Measurements from ENCODE around the gene ABLIM2.

Gene ABLIM2

GRCh38 chr4:8165374-8165896 is 6.8 kb upstream of the ABLIM2 start:
- ATAC-seq (replicated peaks; ENCODE audit: extremely low read depth, poor library complexity, severe bottlenecking) (no peak), DNase-seq (ENCODE audit: low spot score in 2 of 2) (no peak)
- Mint-ChIP-seq H3K4me1 (no peaks in the 10 kb centered on the region), H3K36me3 (ENCODE audit: insufficient read depth) (peaks cover 2% of the 10 kb centered on the region), H3K27me3 (peaks cover 7% of the 10 kb centered on the region), H3K9me3 (no peaks in the 10 kb centered on the region), H3K4me3 (no peak overlapping the region), H3K27ac (ENCODE audit: low read depth) (no peak overlapping the region)

GRCh38 chr4:8164687-8165086 is 6.1 kb upstream of the ABLIM2 start:
- no peak for ATAC-seq (replicated peaks; ENCODE audit: extremely low read depth, poor library complexity, severe bottlenecking)
- Mint-ChIP-seq H3K27me3 (peaks cover 7% of the 10 kb centered on the region), H3K4me3 (no peak overlapping the region), H3K36me3 (ENCODE audit: insufficient read depth) (peaks cover 2% of the 10 kb centered on the region), H3K9me3 (no peaks in the 10 kb centered on the region), H3K27ac (ENCODE audit: low read depth) (no peak overlapping the region), H3K4me1 (peaks cover 6% of the 10 kb centered on the region)
- no peak for DNase-seq (ENCODE audit: low spot score in 2 of 2)

- Mint-ChIP-seq H3K36me3 (ENCODE audit: insufficient read depth) (peaks cover 2% of the 10 kb centered on the region), H3K27me3 (peaks cover 7% of the 10 kb centered on the region), H3K4me3 (no peak overlapping the region), H3K27ac (ENCODE audit: low read depth) (no peak overlapping the region), H3K9me3 (no peaks in the 10 kb centered on the region), H3K4me1 (peaks cover 11% of the 10 kb centered on the region)
- ATAC-seq (replicated peaks; ENCODE audit: extremely low read depth, poor library complexity, severe bottlenecking) (no peak), DNase-seq (ENCODE audit: low spot score in 2 of 2) (no peak)
Observed at GRCh38 chr4:8164194-8164565, 5.6 kb upstream of the ABLIM2 start.

- Mint-ChIP-seq H3K27me3 (peaks cover 7% of the 10 kb centered on the region), H3K27ac (ENCODE audit: low read depth) (no peak overlapping the region), H3K4me3 (no peak overlapping the region), H3K36me3 (ENCODE audit: insufficient read depth) (peaks cover 6% of the 10 kb centered on the region), H3K9me3 (no peaks in the 10 kb centered on the region), H3K4me1 (peaks cover 17% of the 10 kb centered on the region)
- ATAC-seq (replicated peaks; ENCODE audit: extremely low read depth, poor library complexity, severe bottlenecking) (no peak), DNase-seq (ENCODE audit: low spot score in 2 of 2) (no peak)
Observed at GRCh38 chr4:8163436-8164193, 5.0 kb upstream of the ABLIM2 start.

GRCh38 chr4:8163026-8163425 is 4.4 kb upstream of the ABLIM2 start:
- H3K27ac Mint-ChIP-seq (ENCODE audit: low read depth), result no peak overlapping the region
- no peaks in the 10 kb centered on the region for H3K9me3 Mint-ChIP-seq
- H3K36me3 Mint-ChIP-seq (ENCODE audit: insufficient read depth), result peaks cover 6% of the 10 kb centered on the region
- peaks cover 7% of the 10 kb centered on the region for H3K27me3 Mint-ChIP-seq
- H3K4me3 Mint-ChIP-seq, result no peak overlapping the region
- H3K4me1 Mint-ChIP-seq, result peaks cover 17% of the 10 kb centered on the region
- DNase-seq (ENCODE audit: low spot score in 2 of 2) (no peak), ATAC-seq (replicated peaks; ENCODE audit: extremely low read depth, poor library complexity, severe bottlenecking) (no peak)

GRCh38 chr4:8162625-8163024 is 4.0 kb upstream of the ABLIM2 start:
- no peak overlapping the region for H3K27ac Mint-ChIP-seq (ENCODE audit: low read depth)
- peaks cover 17% of the 10 kb centered on the region for H3K4me1 Mint-ChIP-seq
- no peak overlapping the region for H3K4me3 Mint-ChIP-seq
- no peak for ATAC-seq (replicated peaks; ENCODE audit: extremely low read depth, poor library complexity, severe bottlenecking)
- no peaks in the 10 kb centered on the region for H3K9me3 Mint-ChIP-seq
- no peak for DNase-seq (ENCODE audit: low spot score in 2 of 2)
- H3K36me3 Mint-ChIP-seq (ENCODE audit: insufficient read depth), result peaks cover 6% of the 10 kb centered on the region
- peaks cover 6% of the 10 kb centered on the region for H3K27me3 Mint-ChIP-seq

- Mint-ChIP-seq H3K4me3 (peak overlapping the region; percentile 97), H3K27me3 (no peaks in the 10 kb centered on the region), H3K4me1 (peaks cover 17% of the 10 kb centered on the region), H3K27ac (ENCODE audit: low read depth) (no peak overlapping the region), H3K36me3 (ENCODE audit: insufficient read depth) (peaks cover 6% of the 10 kb centered on the region), H3K9me3 (no peaks in the 10 kb centered on the region)
- no peak for ATAC-seq (replicated peaks; ENCODE audit: extremely low read depth, poor library complexity, severe bottlenecking)
- DNase-seq (ENCODE audit: low spot score in 2 of 2), result no peak
Observed at GRCh38 chr4:8160572-8160971, 2.0 kb upstream of the ABLIM2 start.

GRCh38 chr4:8160233-8160560 is 1.6 kb upstream of the ABLIM2 start:
- Mint-ChIP-seq H3K27me3 (no peaks in the 10 kb centered on the region), H3K36me3 (ENCODE audit: insufficient read depth) (peaks cover 6% of the 10 kb centered on the region), H3K27ac (ENCODE audit: low read depth) (peak overlapping the region; percentile 51), H3K9me3 (no peaks in the 10 kb centered on the region), H3K4me1 (peaks cover 17% of the 10 kb centered on the region), H3K4me3 (peak overlapping the region; percentile 97)
- DNase-seq (ENCODE audit: low spot score in 2 of 2), result no peak
- no peak for ATAC-seq (replicated peaks; ENCODE audit: extremely low read depth, poor library complexity, severe bottlenecking)

- DNase-seq (ENCODE audit: low spot score in 2 of 2) (no peak), ATAC-seq (replicated peaks; ENCODE audit: extremely low read depth, poor library complexity, severe bottlenecking) (no peak)
- H3K9me3 Mint-ChIP-seq, result no peaks in the 10 kb centered on the region
- H3K36me3 Mint-ChIP-seq (ENCODE audit: insufficient read depth), result peaks cover 6% of the 10 kb centered on the region
- H3K27me3 Mint-ChIP-seq, result no peaks in the 10 kb centered on the region
- H3K27ac Mint-ChIP-seq (ENCODE audit: low read depth), result peak overlapping the region; percentile 51
- peaks cover 17% of the 10 kb centered on the region for H3K4me1 Mint-ChIP-seq
- H3K4me3 Mint-ChIP-seq, result peak overlapping the region; percentile 97
Observed at GRCh38 chr4:8159537-8160232, 1.1 kb upstream of the ABLIM2 start.

GRCh38 chr4:8157944-8158709 is 486 bp downstream of the ABLIM2 start:
- Mint-ChIP-seq H3K27me3 (no peaks in the 10 kb centered on the region), H3K27ac (ENCODE audit: low read depth) (no peak overlapping the region), H3K9me3 (no peaks in the 10 kb centered on the region), H3K36me3 (ENCODE audit: insufficient read depth) (peaks cover 6% of the 10 kb centered on the region), H3K4me1 (peaks cover 17% of the 10 kb centered on the region), H3K4me3 (peak overlapping the region; percentile 97)
- DNase-seq (ENCODE audit: low spot score in 2 of 2), result no peak
- peak; percentile 1 for ATAC-seq (replicated peaks; ENCODE audit: extremely low read depth, poor library complexity, severe bottlenecking)

GRCh38 chr4:8157496-8157895 is 1.1 kb downstream of the ABLIM2 start:
- H3K27ac Mint-ChIP-seq (ENCODE audit: low read depth), result no peak overlapping the region

GRCh38 chr4:8156617-8157016 is 2.0 kb downstream of the ABLIM2 start:
- H3K27ac Mint-ChIP-seq (ENCODE audit: low read depth), result no peak overlapping the region
- H3K9me3 Mint-ChIP-seq, result no peaks in the 10 kb centered on the region
- peaks cover 17% of the 10 kb centered on the region for H3K4me1 Mint-ChIP-seq
- H3K36me3 Mint-ChIP-seq (ENCODE audit: insufficient read depth), result peaks cover 8% of the 10 kb centered on the region
- H3K27me3 Mint-ChIP-seq, result no peaks in the 10 kb centered on the region
- no peak for ATAC-seq (replicated peaks; ENCODE audit: extremely low read depth, poor library complexity, severe bottlenecking)
- no peak overlapping the region for H3K4me3 Mint-ChIP-seq
- DNase-seq (ENCODE audit: low spot score in 2 of 2), result no peak

More at GRCh38 chr4:8157496-8157895, 1.1 kb downstream of the ABLIM2 start:
- no peaks in the 10 kb centered on the region for H3K27me3 Mint-ChIP-seq
- peaks cover 6% of the 10 kb centered on the region for H3K36me3 Mint-ChIP-seq (ENCODE audit: insufficient read depth)
- no peaks in the 10 kb centered on the region for H3K9me3 Mint-ChIP-seq
- H3K4me1 Mint-ChIP-seq, result peaks cover 17% of the 10 kb centered on the region
- peak overlapping the region; percentile 97 for H3K4me3 Mint-ChIP-seq
- ATAC-seq (replicated peaks; ENCODE audit: extremely low read depth, poor library complexity, severe bottlenecking), result no peak
- DNase-seq (ENCODE audit: low spot score in 2 of 2), result no peak
